Spleen (tissue), 7 donors: ENCODE measurements around the gene ADORA1.

Experiments
- POLR2A ChIP-seq, 3 donors: fragments of 450-650 bp; IDR thresholded peaks; one replicate each; pipeline ENCODE4 v1.5.1; 2017; ENCODE audit warnings: antibody characterized with exemption in 3 of 3, mild to moderate bottlenecking in 1 of 3
- TF ChIP-seq, protein P1 (sequence below), 11 experiments: fragments of 200-600 bp in 7 of 11; fragments of 450-650 bp in 4 of 11; sonication (generic) in 4 of 11; IDR thresholded peaks in 8 of 11; conservative IDR thresholded peaks in 3 of 11; 1 replicate in 7 of 11; 2 replicates in 4 of 11; pipeline versions ENCODE4 v1.4.0 to v1.8.0; 2016 to 2021; ENCODE audit warnings: antibody characterized with exemption in 11 of 11, inconsistent platforms in 4 of 11, mild to moderate bottlenecking in 1 of 11
- donor health status: DM: no; HTN: no; CAD: no; lungs with moderate emphysema.
- donor health status: DM: no; HTN: no; CAD: no.
- donor health status: DM: no; HTN: no; CAD: no.

DNA sequence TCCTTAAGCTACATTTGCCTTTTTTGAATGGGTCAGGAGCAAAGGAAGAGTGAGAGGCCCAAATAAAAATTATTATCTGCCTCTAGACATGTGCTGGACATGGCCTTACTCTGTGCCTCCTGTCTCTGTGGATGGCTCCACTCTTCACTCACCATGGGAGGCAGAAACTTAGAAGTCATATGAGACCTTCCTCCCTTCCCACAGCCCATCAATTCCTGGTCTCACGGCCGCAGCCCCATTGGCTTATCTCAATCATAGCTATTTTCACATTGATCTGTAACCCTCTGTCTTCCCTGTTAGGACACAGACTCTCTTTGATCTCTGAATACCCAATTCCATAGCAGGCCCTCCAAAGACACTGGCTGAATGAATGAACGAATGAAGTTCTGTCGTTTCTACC lies 14.2 kb upstream of the ADORA1 start:
- TF ChIP-seq, protein P1, sequence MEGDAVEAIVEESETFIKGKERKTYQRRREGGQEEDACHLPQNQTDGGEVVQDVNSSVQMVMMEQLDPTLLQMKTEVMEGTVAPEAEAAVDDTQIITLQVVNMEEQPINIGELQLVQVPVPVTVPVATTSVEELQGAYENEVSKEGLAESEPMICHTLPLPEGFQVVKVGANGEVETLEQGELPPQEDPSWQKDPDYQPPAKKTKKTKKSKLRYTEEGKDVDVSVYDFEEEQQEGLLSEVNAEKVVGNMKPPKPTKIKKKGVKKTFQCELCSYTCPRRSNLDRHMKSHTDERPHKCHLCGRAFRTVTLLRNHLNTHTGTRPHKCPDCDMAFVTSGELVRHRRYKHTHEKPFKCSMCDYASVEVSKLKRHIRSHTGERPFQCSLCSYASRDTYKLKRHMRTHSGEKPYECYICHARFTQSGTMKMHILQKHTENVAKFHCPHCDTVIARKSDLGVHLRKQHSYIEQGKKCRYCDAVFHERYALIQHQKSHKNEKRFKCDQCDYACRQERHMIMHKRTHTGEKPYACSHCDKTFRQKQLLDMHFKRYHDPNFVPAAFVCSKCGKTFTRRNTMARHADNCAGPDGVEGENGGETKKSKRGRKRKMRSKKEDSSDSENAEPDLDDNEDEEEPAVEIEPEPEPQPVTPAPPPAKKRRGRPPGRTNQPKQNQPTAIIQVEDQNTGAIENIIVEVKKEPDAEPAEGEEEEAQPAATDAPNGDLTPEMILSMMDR (IDR thresholded peaks at IDR 0.05 in 8 of 11, conservative IDR thresholded peaks at IDR 0.05 in 3 of 11) = no peak
- no peak for TF ChIP-seq POLR2A (IDR thresholded peaks at IDR 0.05)
